Measurements from ENCODE around the gene PRKACA.
"Not testable (repeated sequence)": the region's sequence is repeated elsewhere in the genome, so short reads cannot be mapped to it uniquely, and the experiment has no call there.

The PRKACA gene

DNA sequence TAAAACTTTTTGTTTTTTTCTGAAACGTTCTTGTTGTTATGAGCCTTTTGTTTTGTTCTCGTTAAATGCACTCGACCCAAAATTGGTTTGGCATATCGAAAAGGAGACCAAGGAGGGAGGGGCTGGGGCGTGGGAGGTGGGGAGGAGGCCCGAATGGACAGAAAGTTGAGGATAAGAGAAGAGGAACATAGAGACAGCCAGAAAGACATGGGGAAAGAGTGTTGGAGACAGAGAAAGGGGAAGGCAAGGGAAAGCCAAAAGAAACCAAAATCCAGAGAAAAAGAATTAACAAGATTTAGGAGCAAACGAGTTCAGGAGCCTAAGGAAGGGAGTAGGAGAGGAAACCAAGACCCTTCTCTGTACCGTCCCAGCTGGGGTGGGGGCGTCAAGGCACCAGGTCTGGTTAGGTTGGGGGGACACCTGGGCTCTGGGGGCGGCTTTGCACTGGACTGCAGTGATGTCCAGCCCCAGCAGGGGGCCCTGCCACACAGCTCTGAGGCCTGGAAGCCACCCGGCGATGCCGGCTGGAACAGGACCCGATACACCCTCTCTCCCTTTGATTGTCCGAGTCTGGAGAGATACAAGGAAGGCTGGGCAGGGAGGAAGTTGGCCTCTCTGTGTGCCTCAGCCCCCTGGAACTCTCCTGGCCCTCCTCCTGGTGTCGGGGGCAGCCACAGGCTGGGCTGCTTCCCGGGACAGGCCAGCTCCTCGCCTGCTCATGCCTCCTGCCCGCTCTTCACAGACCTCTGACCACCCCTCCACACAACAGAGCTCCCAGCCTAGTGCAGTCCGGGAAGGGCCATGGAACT, 30.4 kb upstream of the PRKACA start:
- peak; percentile 87 for DNase-seq (ENCODE audit: low spot score)

DNA sequence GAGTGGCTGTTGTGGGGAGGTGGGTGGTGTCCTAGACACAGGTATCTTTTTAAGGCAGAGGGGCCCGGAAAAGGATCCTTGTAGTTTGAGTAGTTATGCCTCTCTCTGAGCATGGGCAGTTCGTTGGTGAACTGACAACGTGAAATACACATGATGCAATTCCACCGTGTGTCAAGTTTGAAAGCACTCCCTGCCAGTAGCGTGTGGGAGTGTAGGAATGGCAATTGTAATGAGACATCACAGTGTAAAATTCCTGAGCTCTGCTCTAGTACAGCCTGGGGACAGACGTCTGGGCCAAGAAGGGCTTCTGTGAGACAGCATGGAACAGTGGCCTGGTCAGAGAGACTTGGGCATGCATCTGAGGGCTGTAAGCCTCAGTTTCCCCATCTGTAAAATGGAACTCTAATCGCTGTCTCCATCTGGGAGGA, 29.2 kb upstream of the PRKACA start:
- DNase-seq (ENCODE audit: low spot score), result no peak

DNA sequence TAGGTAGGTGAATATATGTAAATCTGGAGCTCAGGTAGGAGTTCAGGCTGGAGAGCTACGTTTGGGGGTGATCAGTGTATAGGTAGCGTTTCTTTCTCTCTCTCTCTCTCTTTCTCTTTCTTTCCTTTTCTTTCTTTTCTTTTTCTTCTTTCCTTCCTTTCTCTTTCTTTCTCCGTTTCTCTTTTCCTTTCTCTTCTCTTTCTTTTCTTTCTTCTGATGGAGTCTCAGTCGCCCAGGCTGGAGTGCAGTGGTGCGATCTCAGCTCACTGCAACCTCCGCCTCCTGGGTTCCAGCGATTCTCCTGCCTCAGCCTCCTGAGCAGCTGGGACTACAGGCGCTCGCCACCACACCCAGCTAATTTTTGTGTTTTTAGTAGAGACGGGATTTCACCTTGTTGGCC, 28.6 kb upstream of the PRKACA start:
- not testable (repeated sequence) for DNase-seq (ENCODE audit: low spot score)

DNA sequence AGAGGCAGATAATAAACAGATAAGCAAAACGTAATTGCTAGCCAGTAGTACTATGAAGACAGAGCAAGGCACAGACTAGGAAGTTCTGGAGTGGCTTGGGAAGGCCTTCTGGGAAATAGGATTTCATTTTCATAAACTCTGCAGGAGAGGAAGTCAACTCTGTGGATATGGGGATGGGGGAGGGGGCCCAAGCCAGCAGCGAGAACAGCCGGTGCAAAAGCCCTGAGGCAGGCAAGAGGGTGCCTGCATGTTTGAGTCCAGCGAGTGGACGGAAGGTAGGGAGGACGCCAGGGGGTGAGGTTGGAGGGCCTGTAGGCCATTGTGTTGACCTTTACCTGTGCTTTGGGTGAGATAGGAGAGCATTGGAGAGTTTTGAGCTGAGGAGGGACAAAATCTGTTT, 27.8 kb upstream of the PRKACA start:
- DNase-seq (ENCODE audit: low spot score), result no peak

DNA sequence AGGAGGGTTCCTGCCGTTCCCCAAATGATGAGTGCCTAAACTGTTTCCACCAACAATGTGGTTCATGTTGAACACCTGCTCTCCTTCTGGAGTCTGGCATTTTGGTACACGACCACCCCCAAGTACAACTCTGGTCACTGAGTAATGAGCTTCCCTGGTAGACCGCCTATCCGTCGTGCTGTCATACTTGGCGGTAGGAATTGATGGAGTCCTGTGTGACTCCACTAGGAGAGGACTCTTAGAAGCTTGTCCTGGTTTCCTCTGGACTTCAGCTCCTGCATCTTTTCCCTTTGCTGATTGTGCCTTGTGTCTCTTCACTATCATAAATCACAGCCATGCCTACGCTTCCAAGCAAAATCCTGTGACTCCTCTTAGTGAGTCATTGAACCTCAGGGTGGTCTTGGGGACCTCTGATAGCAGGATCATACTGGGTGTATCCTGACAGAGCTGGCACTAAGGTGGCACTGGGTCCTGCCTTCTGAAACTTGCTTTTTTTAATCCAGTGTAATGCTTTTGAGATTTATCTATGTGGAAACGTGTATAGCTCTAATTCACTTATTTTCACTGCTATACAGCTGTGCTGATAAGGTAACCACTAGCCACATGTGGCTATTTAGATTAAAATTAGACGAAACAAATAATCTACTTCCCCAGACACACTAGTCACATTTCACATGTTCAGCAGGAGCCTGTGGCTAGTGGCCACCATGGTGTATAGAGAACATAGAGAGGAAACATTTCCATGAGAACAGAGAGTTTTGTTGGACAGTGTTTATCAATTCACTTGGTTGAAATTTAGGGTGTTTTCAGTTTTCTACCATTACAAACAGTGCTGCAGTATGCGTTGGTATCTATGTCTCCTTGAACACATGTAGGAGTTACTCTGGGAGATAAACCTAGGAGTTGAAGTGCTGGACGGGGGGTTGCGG, 25.0 kb upstream of the PRKACA start:
- DNase-seq (ENCODE audit: low spot score), result no peak

DNA sequence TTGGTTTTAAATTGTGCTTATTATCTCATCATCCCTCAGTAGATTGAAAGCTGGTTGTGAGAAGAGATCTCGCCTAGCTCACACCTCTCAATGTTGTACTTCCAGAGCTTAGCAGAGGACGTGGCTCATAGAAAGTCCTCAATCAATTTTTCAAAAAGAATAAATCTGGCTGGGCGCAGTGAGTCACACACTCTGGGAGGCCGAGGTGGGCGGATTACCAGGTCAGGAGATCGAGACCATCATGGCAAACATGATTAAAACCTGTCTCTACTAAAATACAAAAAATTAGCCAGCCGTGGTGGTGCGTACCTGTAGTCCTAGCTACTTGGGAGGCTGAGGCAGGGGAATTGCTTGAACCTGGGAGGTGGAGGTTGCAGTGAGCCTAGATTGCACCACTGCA, 23.5 kb upstream of the PRKACA start:
- DNase-seq (ENCODE audit: low spot score), result no peak

DNA sequence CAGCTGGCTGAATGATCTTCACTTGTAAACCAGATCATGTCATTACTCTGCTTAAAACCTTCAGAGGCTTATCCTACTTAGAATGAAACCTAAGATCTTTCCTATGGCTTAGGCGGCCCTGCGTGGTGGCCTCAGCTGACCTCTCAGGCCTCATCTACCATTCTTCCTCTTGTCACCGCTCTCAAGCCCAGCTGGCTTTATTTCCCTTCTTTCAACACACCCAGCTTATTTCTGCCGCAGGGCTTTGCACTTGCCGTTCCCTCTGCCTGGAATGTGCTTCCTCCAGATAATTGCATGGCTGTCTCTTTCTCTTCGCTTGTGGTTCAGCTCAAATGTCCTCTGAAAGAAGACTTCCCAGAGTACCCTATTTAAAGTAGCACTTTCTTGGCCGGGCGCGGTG, 22.4 kb upstream of the PRKACA start:
- DNase-seq (ENCODE audit: low spot score), result no peak

DNA sequence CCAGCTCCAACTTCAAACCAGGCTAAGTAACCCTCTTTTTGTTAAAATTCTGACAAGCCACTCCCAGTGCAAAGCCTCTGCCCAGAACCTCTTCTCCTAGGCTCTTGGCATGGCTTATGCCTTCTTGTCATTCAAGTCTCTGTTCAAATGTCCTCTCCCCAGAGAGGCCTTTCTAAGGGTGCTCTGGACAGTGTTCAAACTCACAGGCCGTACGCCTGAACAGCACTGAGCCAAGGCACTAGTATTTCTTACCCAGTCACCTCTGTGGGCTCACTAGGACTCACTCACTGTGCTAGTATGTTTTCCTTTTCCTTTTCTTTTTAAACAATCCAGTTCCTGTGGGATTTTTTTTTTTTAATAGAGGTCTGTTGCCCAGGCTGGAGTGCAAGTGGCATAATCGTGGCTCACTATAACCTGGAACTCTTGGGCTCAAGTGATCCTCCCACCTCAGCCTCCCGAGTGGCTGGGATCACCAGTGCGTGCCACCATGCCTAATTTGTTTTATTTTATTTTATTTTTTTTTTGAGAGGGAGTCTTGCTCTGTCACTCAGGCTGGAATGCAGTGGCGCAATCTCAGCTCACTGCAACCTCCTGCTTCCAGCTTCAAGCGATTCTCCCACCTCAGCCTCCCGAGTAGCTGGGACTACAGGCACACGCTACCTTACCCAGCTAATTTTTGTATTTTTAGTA, 21.2 kb upstream of the PRKACA start:
- no peak for DNase-seq (ENCODE audit: low spot score)

DNA sequence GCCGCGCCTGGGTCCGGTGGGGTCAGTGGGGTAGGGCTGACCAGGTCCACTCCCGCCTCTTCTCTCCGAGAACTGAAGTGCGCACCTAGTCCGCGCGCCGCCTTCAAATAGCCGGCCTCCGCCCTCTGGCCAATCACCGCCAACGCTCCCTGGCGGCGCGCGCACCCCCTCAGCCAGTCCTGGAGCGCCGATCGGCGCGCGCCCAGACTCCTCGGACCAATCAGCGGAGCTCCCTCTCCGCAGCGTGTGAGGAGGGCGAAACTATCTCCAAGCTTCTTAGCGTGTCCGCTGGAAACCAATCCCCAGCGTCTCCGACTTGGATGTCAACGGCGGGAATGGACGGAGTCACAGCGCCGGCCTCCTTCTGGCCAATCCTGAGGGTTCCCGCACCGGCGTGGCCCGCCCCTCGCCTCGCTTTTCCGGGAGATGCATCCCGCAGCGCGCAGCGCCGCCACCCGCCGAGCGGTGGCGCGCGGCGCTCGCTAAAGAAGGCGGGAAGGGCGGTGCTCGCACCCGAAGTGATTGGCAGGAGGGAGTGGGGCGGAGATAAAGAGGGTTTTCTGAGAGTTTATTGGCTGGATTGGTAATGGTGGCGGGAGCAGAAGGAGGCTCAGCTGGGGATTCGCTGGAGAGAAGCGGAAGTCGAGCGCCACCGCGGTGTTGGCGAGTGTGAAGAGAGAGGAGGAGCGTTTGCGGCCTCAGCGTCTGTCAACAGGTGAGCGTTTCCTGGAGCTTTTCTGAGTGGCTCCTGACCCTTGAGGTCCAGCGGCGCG, 19.1 kb upstream of the PRKACA start, which contains the start of gene ASF1B:
TSS of gene ASF1B (minus strand) at position 81 of the 773 bp plus-strand sequence. CDS start 133 bp downstream, outside the sequence.
- peak; percentile 99 for DNase-seq (ENCODE audit: low spot score)

DNA sequence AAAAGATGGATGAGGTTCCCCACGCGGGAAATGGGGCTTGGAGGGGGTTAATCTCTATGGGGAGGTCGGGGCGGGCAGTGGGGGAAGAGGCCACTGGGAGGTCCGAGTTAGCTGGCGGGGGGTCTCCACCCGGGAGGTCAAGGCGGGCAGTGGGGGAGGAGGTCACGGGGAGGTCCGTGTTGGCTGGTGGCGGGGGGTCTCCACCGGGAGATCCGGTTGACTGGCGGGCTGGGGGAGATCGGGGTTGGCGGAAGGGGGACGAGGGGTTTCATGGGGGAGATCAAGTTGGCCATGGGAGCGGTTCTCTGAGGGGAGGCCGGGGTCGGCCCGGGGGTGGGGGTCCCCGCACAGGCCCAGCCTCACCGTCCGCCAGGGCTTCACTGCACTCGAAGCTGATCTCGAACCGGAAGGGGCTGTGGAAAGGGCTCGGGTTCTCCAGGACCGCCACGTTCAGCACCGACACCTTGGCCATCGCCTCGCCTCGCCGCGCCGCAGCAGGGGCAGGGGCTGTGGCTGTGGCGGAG, 18.5 kb upstream of the PRKACA start:
- DNase-seq (ENCODE audit: low spot score), result no peak

DNA sequence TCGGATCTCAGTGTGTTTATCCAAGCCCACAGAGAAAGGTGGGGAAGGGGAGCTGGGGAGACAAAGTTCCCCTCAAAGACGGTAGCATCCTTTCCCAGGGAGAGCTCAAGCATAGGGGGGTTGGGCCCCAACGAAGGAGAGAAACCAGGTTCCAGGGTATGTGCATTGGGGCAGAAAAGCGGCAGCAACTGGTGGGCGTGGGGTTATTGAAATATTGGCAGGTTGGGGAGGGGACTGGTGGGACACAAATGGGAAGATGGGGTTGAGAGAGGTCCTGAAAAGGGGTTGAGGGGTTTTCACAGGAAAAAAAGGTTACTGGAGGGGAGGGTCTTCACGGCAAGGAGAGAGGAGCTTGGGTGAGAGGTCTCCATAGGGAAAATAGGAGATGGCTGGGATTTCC, 17.8 kb upstream of the PRKACA start:
- DNase-seq (ENCODE audit: low spot score), result no peak

DNA sequence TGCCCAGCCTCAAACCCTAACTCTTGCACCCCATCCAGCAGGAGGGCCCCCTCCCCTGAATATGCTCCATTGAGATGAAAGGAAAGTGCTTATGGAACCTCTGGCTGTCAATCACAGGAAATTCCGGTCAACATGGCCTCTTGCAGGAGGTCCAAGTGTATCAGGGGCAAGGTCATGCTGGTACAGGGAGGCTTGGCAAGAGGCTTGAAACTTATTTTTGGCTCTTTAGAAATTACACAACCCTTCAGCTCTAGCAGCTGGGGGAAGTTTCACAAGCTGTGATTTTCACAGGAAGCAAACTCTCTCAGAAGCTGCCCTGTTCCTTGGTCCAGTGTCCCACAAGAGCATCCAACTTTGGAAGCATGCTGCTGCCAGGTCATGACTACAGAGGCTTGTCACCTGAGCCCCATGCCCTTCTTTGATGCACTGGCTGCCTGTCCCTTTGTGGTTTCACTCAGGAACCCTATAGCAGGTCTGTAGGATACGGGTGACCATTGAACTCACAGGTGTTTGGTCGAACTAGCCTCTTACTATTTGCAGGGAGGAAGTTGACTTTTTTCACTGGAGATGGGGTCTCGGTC, 10.5 kb upstream of the PRKACA start:
- no peak for DNase-seq (ENCODE audit: low spot score)

DNA sequence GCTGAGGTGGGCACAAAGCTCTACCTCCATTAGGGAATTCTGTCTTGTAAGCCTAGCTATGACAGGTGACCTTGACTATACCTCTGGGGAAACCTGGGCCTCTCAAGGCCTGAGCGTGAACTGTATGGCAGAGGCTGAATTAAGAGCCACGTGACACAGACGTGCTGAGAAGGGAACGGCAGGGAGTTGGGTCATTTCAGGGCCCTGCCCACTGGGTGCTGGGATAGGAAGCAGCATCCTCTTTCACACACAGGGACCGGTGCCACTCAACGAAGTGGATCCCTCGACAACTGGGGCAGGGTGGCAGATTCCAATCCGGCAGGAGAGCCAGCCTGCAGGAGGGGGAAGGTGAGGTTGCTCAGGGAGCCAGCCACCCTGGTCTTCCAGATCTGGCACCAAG, 9.6 kb upstream of the PRKACA start:
- DNase-seq (ENCODE audit: low spot score), result no peak

DNA sequence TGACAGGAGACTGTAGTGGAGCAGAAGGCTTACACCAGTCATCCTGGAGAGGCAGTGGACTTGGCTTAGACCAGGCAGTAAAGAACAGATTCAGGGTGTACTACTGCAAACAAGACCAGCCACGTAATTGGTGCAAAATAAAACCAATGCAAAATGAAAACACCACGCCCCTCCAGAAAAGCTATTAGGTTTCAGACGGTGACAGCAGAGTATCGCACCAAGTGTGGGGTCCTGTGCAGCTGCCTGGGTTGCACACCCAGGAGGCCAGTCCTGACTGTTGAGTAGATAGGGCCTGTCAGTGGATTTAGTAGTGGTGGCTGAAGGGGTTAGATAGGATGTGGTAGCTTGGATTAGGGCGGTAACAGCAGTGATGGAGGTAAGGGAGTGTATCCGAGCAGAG, 5.4 kb upstream of the PRKACA start:
- no peak for DNase-seq (ENCODE audit: low spot score)

DNA sequence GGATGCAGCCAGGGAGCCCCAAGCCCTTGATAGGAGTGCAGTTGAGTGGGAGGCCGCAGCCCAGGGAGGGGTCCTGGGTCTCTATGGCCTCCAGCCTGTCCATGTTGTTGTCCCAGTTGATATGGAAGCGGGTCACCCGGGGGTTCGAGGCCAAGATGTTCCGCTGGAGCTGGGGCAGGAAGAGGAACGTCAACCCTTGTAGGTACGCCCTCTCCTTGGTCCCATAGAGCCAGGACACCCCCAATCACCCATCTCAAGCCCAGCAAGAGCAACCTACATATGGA, 2.9 kb upstream of the PRKACA start:
- DNase-seq (ENCODE audit: low spot score), result no peak

DNA sequence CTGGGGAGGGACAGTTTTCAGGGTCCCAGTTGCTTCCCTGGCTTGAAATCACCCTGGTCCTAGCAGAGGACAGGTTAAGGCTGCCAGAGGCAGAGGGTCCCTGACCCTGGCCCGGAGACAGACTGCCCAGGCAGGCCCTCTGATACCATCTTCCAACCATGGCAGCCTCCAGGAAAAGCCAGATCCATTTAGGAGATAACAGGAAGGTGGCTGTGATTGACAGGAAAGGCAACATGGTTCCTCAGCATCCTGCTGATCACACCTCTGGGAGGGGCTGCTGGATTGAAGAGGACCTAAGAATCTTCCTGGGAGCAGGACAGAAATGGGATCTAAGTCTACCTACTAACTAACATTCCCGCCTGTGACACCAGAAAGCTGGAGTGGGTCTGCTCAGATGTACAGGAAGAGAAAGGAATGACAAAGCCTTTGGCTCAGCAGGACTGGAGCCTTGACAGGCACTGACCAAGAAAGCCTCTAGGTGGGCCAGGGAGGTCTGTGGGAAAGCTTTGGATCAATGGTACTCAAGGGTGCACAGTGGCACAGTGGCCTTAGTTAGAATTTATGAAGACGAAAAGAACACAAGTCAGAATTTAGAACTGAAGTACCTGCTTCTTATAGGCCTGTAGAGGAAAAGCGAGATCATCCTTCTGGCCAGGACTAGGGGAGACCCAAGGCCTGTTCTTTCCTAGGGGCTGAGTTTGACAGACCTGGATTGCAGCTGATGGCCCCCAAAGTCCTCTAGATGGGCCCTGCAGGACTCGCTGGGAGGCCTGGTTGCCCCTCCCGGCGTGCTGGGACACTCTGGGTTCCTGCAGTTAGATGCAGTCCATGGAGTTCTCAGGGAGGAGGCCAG, 2.3 kb upstream of the PRKACA start:
- DNase-seq (ENCODE audit: low spot score), result no peak

DNA sequence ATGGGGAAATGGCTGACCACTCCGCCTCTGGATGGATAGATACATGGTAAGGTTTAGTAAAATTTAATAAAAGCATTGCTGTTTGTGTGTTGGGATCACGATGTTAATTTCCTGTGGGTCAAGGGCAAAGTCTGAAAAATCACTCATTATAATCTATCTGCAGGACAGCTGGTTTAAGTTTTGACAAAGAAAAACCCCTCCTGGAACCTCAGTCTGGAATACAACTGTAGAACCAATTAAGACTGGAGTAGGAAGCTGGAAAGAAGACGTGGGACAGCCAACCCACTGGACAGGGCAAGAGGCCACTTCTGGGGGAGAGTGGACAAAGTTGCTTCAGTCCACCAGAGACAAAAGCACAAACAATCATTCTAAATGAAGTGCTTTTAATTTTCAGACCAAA, 1.6 kb upstream of the PRKACA start:
- DNase-seq (ENCODE audit: low spot score), result no peak

DNA sequence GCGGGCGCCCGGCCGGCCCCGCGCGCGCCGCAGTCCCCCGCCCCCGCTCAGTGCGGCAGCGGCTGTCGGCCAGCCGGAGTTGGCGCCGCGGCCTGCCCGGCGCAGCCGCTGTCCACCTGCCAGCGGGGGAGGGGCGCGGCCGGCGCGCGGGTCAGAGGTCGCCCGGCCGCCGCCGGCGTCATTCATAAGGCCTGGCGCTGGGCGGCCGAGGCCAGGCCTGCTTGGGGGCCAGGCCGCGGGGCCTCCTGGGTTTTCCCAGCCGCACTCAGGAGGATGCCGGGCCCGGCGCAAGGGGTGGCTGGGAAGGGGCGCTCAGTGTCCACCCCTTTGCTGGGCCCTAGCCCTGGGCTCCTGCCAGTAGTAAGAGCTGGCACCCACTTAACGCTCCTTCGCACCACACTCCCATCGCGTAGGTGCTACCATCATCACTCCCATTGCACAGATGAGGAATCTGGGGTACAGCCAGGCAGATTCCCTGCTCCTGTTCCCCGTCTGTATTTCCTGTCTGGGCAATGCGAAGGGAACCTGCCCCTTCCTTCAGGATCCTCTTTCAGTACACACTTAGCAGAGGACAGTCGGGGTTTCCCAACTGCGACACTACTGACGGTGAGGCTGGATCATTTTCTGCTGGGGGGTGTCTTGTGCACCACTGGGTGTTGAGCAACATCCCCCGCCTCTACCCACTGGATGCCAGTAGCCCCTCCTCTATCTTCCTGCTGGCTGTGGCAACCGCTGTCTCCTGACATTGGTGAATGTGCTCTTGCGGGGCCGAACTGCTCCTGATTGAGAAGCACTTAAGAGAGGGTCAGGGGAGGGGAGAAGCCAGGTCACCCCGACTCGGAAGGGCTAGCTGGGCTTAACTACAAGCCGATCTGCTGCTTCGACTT, 846 bp upstream of the PRKACA start:
- DNase-seq (ENCODE audit: low spot score), result no peak

DNA sequence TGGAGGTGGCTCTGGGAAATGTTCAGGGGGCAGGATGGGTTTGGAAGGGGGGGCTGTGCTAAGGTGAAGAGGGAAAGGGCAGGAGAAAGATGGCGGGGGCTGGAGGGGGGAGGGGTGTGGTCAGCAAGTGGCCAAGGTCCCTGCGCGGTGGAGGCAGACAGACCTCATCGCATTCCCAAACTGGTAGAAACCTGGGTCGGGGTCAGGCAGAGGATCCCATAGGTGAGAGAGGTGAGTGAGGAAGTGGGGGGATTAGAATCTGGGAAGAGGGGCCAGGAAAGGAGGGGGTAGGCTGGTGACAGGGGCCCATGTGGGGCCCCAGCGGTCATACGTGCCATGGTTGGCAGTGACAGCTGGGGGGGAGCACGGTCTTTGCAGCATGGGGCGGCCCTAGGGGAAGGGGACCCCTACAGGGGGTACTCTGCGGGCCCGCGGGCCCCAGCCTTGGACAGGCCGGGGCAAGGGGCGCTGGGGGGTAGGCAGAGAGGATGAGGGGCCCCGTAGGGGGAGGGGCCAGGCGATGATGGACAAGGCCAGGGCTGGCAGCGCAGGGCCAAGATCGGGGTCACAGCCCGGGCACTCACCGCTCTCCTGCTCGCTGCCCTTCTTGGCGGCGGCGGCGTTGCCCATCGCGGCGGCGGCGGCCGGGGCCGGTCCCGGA, 514 bp downstream of the PRKACA start:
- DNase-seq (ENCODE audit: low spot score), result no peak
